Stimulated activated CD4-positive, alpha-beta T cell treated with anti-CD3 and anti-CD28 coated beads, Interleukin-1b, Interleukin-23, amount 100 ng/mL, for 48 hours (primary cell): ENCODE results near the gene TUBB2A.

Experiments
- DNase-seq: peaks from one replicate; pipeline ENCODE4 v3.0.0-alpha.2; 2020

Gene TUBB2A

GRCh38 chr6:3117912-3118352 lies 39.4 kb downstream of the TUBB2A start:
- DNase-seq = no peak

DNA sequence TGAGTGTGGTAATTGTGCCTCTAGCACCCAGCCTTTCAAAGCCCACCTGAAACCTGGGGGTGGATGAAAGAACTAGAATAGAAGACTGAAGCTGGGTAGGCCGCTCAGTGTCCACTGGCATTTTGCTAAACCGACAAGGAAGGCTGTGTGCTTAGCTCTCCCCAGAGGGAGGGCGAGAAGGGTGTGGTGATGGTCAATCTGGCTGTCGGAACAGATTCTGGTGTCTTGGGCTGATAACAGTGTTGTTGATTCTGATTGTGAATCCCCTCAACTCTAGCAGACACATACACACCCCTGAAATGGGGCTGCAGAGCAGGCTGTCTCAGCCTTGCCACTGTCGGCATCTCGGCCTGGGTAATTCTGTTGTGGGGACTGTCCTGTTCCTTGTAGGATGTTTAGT lies 43.0 kb downstream of the TUBB2A start:
- no peak for DNase-seq

GRCh38 chr6:3109761-3110160 lies 47.6 kb downstream of the TUBB2A start:
- no peak for DNase-seq

DNA sequence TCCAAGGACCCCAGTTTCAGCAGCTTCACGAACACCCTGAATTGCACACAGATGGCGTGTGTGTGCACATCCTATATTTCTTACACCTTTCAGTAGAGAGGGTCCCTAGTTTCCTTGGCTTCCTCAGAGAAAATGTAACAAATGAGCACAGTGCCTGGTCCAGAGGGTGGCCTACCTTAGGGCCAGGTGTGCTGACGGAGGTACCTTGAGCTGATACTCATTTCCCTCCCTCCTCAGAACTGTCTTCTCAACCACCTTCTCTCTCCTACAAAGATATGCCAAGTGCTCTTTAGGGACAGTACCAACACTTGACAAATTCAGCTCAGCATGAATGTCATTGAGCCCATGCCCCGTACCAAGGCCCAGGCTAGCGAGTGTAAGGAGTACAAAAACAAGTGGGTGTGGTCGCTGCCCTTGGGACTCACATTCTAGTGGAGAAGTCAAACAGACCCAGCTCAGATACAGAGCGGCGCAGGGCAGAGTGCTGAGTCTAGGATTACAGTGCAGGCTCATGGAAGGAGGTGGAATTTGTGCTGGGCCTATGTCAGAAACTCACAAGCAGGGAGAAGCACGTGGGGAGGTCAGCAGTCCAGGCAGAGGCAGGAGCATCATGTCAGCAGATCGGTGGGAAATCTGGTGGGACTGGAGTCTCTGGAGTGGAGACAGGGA lies 48.5 kb downstream of the TUBB2A start:
- DNase-seq = no peak
